GM12874 (cell line): ENCODE data around the gene LTA4H.

Experiments
- CTCF ChIP-seq: IDR thresholded peaks from 2 replicates; pipeline ENCODE4 v1.5.1; 2011; ENCODE audit warnings: low read depth, mild to moderate bottlenecking, control low read depth, low read length, moderate library complexity; ENCODE audit not compliant: insufficient read depth

LTA4H gene

GRCh38 chr12:96035283-96036236 is at the start of gene LTA4H:
TSS of gene LTA4H (minus strand) at chr12:96035587. CDS start at chr12:96035519, 68 bp downstream.
- TF ChIP-seq CTCF = no peak

GRCh38 chr12:96084624-96085023 is 49.2 kb upstream of the LTA4H start:
- TF ChIP-seq CTCF = no peak

- TF ChIP-seq CTCF = no peak
These were observed 47.8 kb upstream of the LTA4H start for GRCh38 chr12:96083020-96083719.

- no peak for TF ChIP-seq CTCF
These were observed 46.2 kb upstream of the LTA4H start for GRCh38 chr12:96081596-96081995.

GRCh38 chr12:96078231-96079135 is 43.1 kb upstream of the LTA4H start:
- TF ChIP-seq CTCF = no peak

GRCh38 chr12:96077081-96077480 is 41.7 kb upstream of the LTA4H start:
- no peak for TF ChIP-seq CTCF

- TF ChIP-seq CTCF = no peak
These were observed 40.2 kb upstream of the LTA4H start for GRCh38 chr12:96075560-96075959.
